ENCODE results near the gene ZNF513. TPM values are rescaled to one million over a fixed set of nuclear protein-coding genes. Genes with fewer than 3 reads are reported as not detected.

ZNF513 gene
- total RNA-seq, result 12.8 TPM

GRCh38 chr2:27380626-27381545 lies at the start of gene ZNF513:
TSS of gene ZNF513 (minus strand) at chr2:27380734. CDS start at chr2:27380526, 208 bp downstream.

GRCh38 chr2:27428213-27428977 lies 47.9 kb upstream of the ZNF513 start, which contains the start of gene NRBP1:
TSS of gene NRBP1 (plus strand) at chr2:27428631. CDS start at chr2:27433274, 4,643 bp downstream.

GRCh38 chr2:27409321-27410073 lies 29.0 kb upstream of the ZNF513 start, which contains the start of gene PPM1G:
TSS of gene PPM1G (minus strand) at chr2:27409591. CDS start at chr2:27409422, 169 bp downstream.

GRCh38 chr2:27370026-27370815 lies 10.3 kb downstream of the ZNF513 start, which contains the start of the genes EIF2B4 and SNX17:
TSS of gene EIF2B4 (minus strand) at chr2:27370338. CDS start at chr2:27370314, 24 bp downstream.
TSS of gene SNX17 (plus strand) at chr2:27370616. CDS start at chr2:27370744, 128 bp downstream.

GRCh38 chr2:27356382-27357181 lies 24.0 kb downstream of the ZNF513 start, which contains the start of gene GTF3C2:
TSS of gene GTF3C2 (minus strand) at chr2:27356764. CDS start at chr2:27343554, 13,210 bp downstream.

Other genes starting within 250 kb of the ZNF513 start
- gene PREB, start 246.1 kb downstream of the ZNF513 start, total RNA-seq, result 21.9 TPM
- not detected for gene PRR30, start 241.3 kb downstream of the ZNF513 start, total RNA-seq
- not detected for gene TCF23, start 231.7 kb downstream of the ZNF513 start, total RNA-seq
- 35.4 TPM for gene ATRAID, start 168.7 kb downstream of the ZNF513 start, total RNA-seq
- gene SLC5A6, start 168.5 kb downstream of the ZNF513 start, total RNA-seq, result 28.8 TPM
- gene CAD, start 163.4 kb downstream of the ZNF513 start, total RNA-seq, result 20.7 TPM
- 0.31 TPM for gene SLC30A3, start 117.7 kb downstream of the ZNF513 start, total RNA-seq
- gene DNAJC5G, start 105.3 kb downstream of the ZNF513 start, total RNA-seq, result not detected
- gene TRIM54, start 98.3 kb downstream of the ZNF513 start, total RNA-seq, result not detected
- not detected for gene UCN, start 72.3 kb downstream of the ZNF513 start, total RNA-seq
- gene MPV17, start 57.6 kb downstream of the ZNF513 start, total RNA-seq, result 107 TPM
- gene GTF3C2, start 24.0 kb downstream of the ZNF513 start, total RNA-seq, result 56.7 TPM
- gene EIF2B4, start 10.4 kb downstream of the ZNF513 start, total RNA-seq, result 20.7 TPM
- 57.0 TPM for gene SNX17, start 10.1 kb downstream of the ZNF513 start, total RNA-seq
- gene PPM1G, start 28.9 kb upstream of the ZNF513 start, total RNA-seq, result 63.2 TPM
- gene NRBP1, start 47.9 kb upstream of the ZNF513 start, total RNA-seq, result 82.9 TPM
- gene KRTCAP3, start 61.6 kb upstream of the ZNF513 start, total RNA-seq, result not detected
- 70.7 TPM for gene IFT172, start 109.0 kb upstream of the ZNF513 start, total RNA-seq
- 43.2 TPM for gene FNDC4, start 114.5 kb upstream of the ZNF513 start, total RNA-seq
- 1.3 TPM for gene GCKR, start 116.1 kb upstream of the ZNF513 start, total RNA-seq
- gene ZNF512, start 202.3 kb upstream of the ZNF513 start, total RNA-seq, result 69.8 TPM
- 4.1 TPM for gene CCDC121, start 248.3 kb upstream of the ZNF513 start, total RNA-seq
- gene GPN1, start 248.3 kb upstream of the ZNF513 start, total RNA-seq, result 31.6 TPM

Data from parietal lobe (tissue), 1 donor.